Suprapubic skin (tissue), 4 donors: ENCODE results near the gene FAT3. TPM values are rescaled to one million over a fixed set of nuclear protein-coding genes. Genes with fewer than 3 reads are reported as not detected.

Experiments used
- DNase-seq, 2 donors: peaks; one replicate each; pipeline ENCODE4 v3.0.0-alpha.2; 2019; ENCODE audit warnings: low spot score in 2 of 2
- H3K27ac ChIP-seq: fragments of 200-600 bp; sonication (generic); one replicate; pipeline ENCODE4 v1.5.1; 2019
- H3K27me3 ChIP-seq: fragments of 200-600 bp; sonication (generic); one replicate; pipeline ENCODE4 v1.5.1; 2019
- H3K36me3 ChIP-seq: fragments of 200-600 bp; sonication (generic); one replicate; pipeline ENCODE4 v1.5.1; 2019
- H3K4me1 ChIP-seq: fragments of 200-600 bp; sonication (generic); one replicate; pipeline ENCODE4 v1.5.1; 2019
- H3K4me3 ChIP-seq: fragments of 200-600 bp; sonication (generic); one replicate; pipeline ENCODE4 v1.5.1; 2019; ENCODE audit warnings: mild to moderate bottlenecking
- H3K9me3 ChIP-seq: fragments of 200-600 bp; sonication (generic); one replicate; pipeline ENCODE4 v1.5.1; 2019
- CTCF ChIP-seq, 2 donors: fragments of 200-600 bp in 1 of 2; fragments of 450-650 bp in 1 of 2; sonication (generic) in 1 of 2; IDR thresholded peaks; one replicate each; pipeline ENCODE4 v1.5.1; 2016 to 2019; ENCODE audit warnings: antibody characterized with exemption in 2 of 2, mild to moderate bottlenecking in 1 of 2, moderate library complexity in 1 of 2
- EP300 ChIP-seq: sonication (generic); formaldehyde crosslinking; IDR thresholded peaks from one replicate; pipeline ENCODE4 v1.6.1; 2017; ENCODE audit warnings: antibody characterized with exemption
- POLR2A ChIP-seq, 2 donors: fragments of 450-650 bp; IDR thresholded peaks; one replicate each; pipeline ENCODE4 v1.6.1; 2017; ENCODE audit warnings: antibody characterized with exemption in 2 of 2, mild to moderate bottlenecking in 2 of 2, moderate library complexity in 2 of 2
- POLR2AphosphoS5 ChIP-seq, 3 donors: sonication (generic); formaldehyde crosslinking; IDR thresholded peaks; one replicate each; pipeline ENCODE4 v1.6.1; 2017; ENCODE audit warnings: antibody characterized with exemption in 3 of 3
- WGBS: methylation state at CpG from one replicate; pipeline ENCODE4 v1.1.5; 2018; 5-methylcytosine and 5-hydroxymethylcytosine counted together
- total RNA-seq, 4 donors: library from RNA; depleted of rRNA; stranded (reverse); fragments of >200 nt; gene quantifications; one replicate each; pipeline ENCODE4 v1.1.0, GENCODE V29; 2016

FAT3 gene
- total RNA-seq, 4 donors from 2014 or later: 0.19 to 0.48 (median 0.35) TPM

GRCh38 chr11:92259861-92260260 lies 35.2 kb downstream of the FAT3 start:
- 66% methylated on average over 4 of the region's 4 CpGs for WGBS
- H3K27ac ChIP-seq: no peak overlapping the region
- H3K9me3 ChIP-seq: no peaks in the 10 kb centered on the region
- TF ChIP-seq POLR2AphosphoS5 (IDR thresholded peaks at IDR 0.05) (no peak), POLR2A (IDR thresholded peaks at IDR 0.05) (no peak), EP300 (no peak), CTCF (IDR thresholded peaks at IDR 0.05) (no peak)
- no peaks in the 10 kb centered on the region for H3K4me1 ChIP-seq
- H3K36me3 ChIP-seq: no peaks in the 10 kb centered on the region
- no peaks in the 10 kb centered on the region for H3K27me3 ChIP-seq
- no peak overlapping the region for H3K4me3 ChIP-seq
- DNase-seq: no peak

GRCh38 chr11:92264350-92264749 lies 39.7 kb downstream of the FAT3 start:
- Histone ChIP-seq H3K36me3 (no peaks in the 10 kb centered on the region), H3K4me1 (no peaks in the 10 kb centered on the region), H3K27ac (no peak overlapping the region), H3K4me3 (no peak overlapping the region), H3K9me3 (no peaks in the 10 kb centered on the region), H3K27me3 (no peaks in the 10 kb centered on the region)
- TF ChIP-seq POLR2A (IDR thresholded peaks at IDR 0.05): no peak
- WGBS: 58% methylated on average over 2 of the region's 2 CpGs
- no peak for DNase-seq

GRCh38 chr11:92266806-92267205 lies 42.2 kb downstream of the FAT3 start:
- no peak overlapping the region for H3K27ac ChIP-seq
- H3K27me3 ChIP-seq: no peaks in the 10 kb centered on the region
- H3K4me1 ChIP-seq: no peaks in the 10 kb centered on the region
- 86% methylated on average over 4 of the region's 4 CpGs for WGBS
- no peak overlapping the region for H3K4me3 ChIP-seq
- H3K36me3 ChIP-seq: no peaks in the 10 kb centered on the region
- no peak for TF ChIP-seq POLR2A (IDR thresholded peaks at IDR 0.05)
- no peak for TF ChIP-seq POLR2AphosphoS5 (IDR thresholded peaks at IDR 0.05)
- TF ChIP-seq EP300: no peak
- no peak for TF ChIP-seq CTCF (IDR thresholded peaks at IDR 0.05)
- no peaks in the 10 kb centered on the region for H3K9me3 ChIP-seq
- DNase-seq: no peak

GRCh38 chr11:92267278-92267677 lies 42.7 kb downstream of the FAT3 start:
- Histone ChIP-seq H3K27ac (no peak overlapping the region), H3K9me3 (no peaks in the 10 kb centered on the region)
- 87% methylated on average over 2 of the region's 2 CpGs for WGBS

GRCh38 chr11:92267968-92268367 lies 43.4 kb downstream of the FAT3 start:
- Histone ChIP-seq H3K4me1 (no peaks in the 10 kb centered on the region), H3K9me3 (no peaks in the 10 kb centered on the region), H3K27ac (no peak overlapping the region), H3K27me3 (no peaks in the 10 kb centered on the region), H3K36me3 (no peaks in the 10 kb centered on the region), H3K4me3 (no peak overlapping the region)
- TF ChIP-seq CTCF (IDR thresholded peaks at IDR 0.05) (no peak), POLR2A (IDR thresholded peaks at IDR 0.05) (no peak), POLR2AphosphoS5 (IDR thresholded peaks at IDR 0.05) (no peak), EP300 (no peak)
- DNase-seq: no peak

More at GRCh38 chr11:92267278-92267677, 42.7 kb downstream of the FAT3 start:
- H3K4me3 ChIP-seq: no peak overlapping the region
- no peak for DNase-seq
- H3K27me3 ChIP-seq: no peaks in the 10 kb centered on the region
- no peaks in the 10 kb centered on the region for H3K36me3 ChIP-seq
- TF ChIP-seq POLR2AphosphoS5 (IDR thresholded peaks at IDR 0.05): no peak
- no peak for TF ChIP-seq POLR2A (IDR thresholded peaks at IDR 0.05)
- no peak for TF ChIP-seq CTCF (IDR thresholded peaks at IDR 0.05)
- TF ChIP-seq EP300: no peak
- no peaks in the 10 kb centered on the region for H3K4me1 ChIP-seq

- WGBS: 81% methylated on average over 1 of the region's 1 CpG
- TF ChIP-seq EP300 (no peak), CTCF (IDR thresholded peaks at IDR 0.05) (no peak), POLR2A (IDR thresholded peaks at IDR 0.05) (no peak), POLR2AphosphoS5 (IDR thresholded peaks at IDR 0.05) (no peak)
Measured at GRCh38 chr11:92268546-92268945, 43.9 kb downstream of the FAT3 start.

More at GRCh38 chr11:92268546-92268945, 43.9 kb downstream of the FAT3 start:
- Histone ChIP-seq H3K27ac (no peak overlapping the region), H3K4me3 (no peak overlapping the region), H3K4me1 (no peaks in the 10 kb centered on the region), H3K36me3 (no peaks in the 10 kb centered on the region), H3K27me3 (no peaks in the 10 kb centered on the region), H3K9me3 (no peaks in the 10 kb centered on the region)
- no peak for DNase-seq
